ENCODE data around the gene NPIPB8.

NPIPB8 gene

DNA sequence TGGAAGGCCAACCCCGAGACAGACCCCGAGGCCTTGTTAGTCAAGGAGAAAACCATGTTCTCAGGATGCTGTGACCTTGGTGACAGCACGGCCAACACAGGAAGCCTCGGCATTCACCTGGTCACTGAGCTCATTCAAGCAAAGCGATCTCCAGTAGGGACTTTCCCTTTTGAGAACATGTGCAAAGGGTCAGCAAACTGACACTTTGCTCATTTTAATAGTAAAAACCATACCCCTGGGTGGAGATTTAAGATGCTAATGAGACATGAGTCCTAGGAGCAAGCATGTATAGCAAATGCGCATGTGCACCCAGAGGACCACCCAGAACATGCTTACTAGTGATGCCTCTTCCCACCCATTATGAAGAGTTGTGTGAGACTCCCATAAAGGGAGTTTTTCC lies 35.3 kb upstream of the NPIPB8 start:
- no peak overlapping the region for H3K27ac ChIP-seq
- no peak overlapping the region for H3K9ac ChIP-seq
- H3K4me2 ChIP-seq = no peak overlapping the region
- H3K79me2 ChIP-seq (ENCODE audit: insufficient read depth, low read depth) = no peaks in the 10 kb centered on the region
- TF ChIP-seq, protein P1, sequence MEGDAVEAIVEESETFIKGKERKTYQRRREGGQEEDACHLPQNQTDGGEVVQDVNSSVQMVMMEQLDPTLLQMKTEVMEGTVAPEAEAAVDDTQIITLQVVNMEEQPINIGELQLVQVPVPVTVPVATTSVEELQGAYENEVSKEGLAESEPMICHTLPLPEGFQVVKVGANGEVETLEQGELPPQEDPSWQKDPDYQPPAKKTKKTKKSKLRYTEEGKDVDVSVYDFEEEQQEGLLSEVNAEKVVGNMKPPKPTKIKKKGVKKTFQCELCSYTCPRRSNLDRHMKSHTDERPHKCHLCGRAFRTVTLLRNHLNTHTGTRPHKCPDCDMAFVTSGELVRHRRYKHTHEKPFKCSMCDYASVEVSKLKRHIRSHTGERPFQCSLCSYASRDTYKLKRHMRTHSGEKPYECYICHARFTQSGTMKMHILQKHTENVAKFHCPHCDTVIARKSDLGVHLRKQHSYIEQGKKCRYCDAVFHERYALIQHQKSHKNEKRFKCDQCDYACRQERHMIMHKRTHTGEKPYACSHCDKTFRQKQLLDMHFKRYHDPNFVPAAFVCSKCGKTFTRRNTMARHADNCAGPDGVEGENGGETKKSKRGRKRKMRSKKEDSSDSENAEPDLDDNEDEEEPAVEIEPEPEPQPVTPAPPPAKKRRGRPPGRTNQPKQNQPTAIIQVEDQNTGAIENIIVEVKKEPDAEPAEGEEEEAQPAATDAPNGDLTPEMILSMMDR (conservative IDR thresholded peaks at IDR 0.05; ENCODE audit: low read depth, low read length) = no peak
- H3K27me3 ChIP-seq (ENCODE audit: insufficient read depth, low read depth) = no peaks in the 10 kb centered on the region
- H4K20me1 ChIP-seq (ENCODE audit: insufficient read depth) = no peaks in the 10 kb centered on the region
- no peak overlapping the region for H3K4me3 ChIP-seq (IDR thresholded peaks at IDR 0.05; ENCODE audit: insufficient read depth, low read depth, low read length)
- H3K36me3 ChIP-seq (ENCODE audit: insufficient read depth) = no peaks in the 10 kb centered on the region
- no peak overlapping the region for H2AFZ ChIP-seq (ENCODE audit: low read depth)
- peaks cover 8% of the 10 kb centered on the region for H3K4me1 ChIP-seq (ENCODE audit: low read depth, poor library complexity, severe bottlenecking)

- H3K79me2 ChIP-seq (ENCODE audit: insufficient read depth, low read depth) = no peaks in the 10 kb centered on the region
- H3K9ac ChIP-seq = no peak overlapping the region
- no peaks in the 10 kb centered on the region for H3K27me3 ChIP-seq (ENCODE audit: insufficient read depth, low read depth)
- no peak overlapping the region for H3K4me2 ChIP-seq
- H4K20me1 ChIP-seq (ENCODE audit: insufficient read depth) = no peaks in the 10 kb centered on the region
- no peak overlapping the region for H2AFZ ChIP-seq (ENCODE audit: low read depth)
- no peaks in the 10 kb centered on the region for H3K36me3 ChIP-seq (ENCODE audit: insufficient read depth)
- no peaks in the 10 kb centered on the region for H3K4me1 ChIP-seq (ENCODE audit: low read depth, poor library complexity, severe bottlenecking)
- no peak overlapping the region for H3K27ac ChIP-seq
- no peak overlapping the region for H3K4me3 ChIP-seq (IDR thresholded peaks at IDR 0.05; ENCODE audit: insufficient read depth, low read depth, low read length)
- TF ChIP-seq, protein P1 (conservative IDR thresholded peaks at IDR 0.05; ENCODE audit: low read depth, low read length) = no peak
Measured at GRCh38 chr16:28603381-28604185, 34.3 kb upstream of the NPIPB8 start.

DNA sequence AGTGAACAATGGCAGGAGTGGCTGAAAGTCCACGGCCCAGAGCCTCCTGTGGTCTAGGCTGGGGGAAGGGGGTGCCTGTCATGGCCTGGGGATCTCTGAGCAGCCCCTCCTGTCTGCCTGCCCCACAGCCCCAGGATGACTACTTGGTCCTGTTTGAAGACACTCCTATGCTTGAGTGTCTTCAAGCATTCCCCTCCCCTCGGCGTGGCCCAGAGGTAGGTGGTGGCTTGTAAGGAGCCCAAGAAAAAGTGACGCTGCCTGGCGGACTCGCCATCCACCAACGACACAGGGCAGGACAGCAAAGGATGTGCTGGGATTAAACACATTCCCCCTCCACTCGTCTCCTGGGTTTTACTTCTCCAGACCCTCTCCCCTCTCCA lies 33.7 kb upstream of the NPIPB8 start:
- H3K36me3 ChIP-seq (ENCODE audit: insufficient read depth) = no peaks in the 10 kb centered on the region
- TF ChIP-seq, protein P1 (conservative IDR thresholded peaks at IDR 0.05; ENCODE audit: low read depth, low read length) = no peak
- no peak overlapping the region for H3K9ac ChIP-seq
- no peak overlapping the region for H2AFZ ChIP-seq (ENCODE audit: low read depth)
- H3K4me3 ChIP-seq (IDR thresholded peaks at IDR 0.05; ENCODE audit: insufficient read depth, low read depth, low read length) = no peak overlapping the region
- no peak overlapping the region for H3K4me2 ChIP-seq
- H3K79me2 ChIP-seq (ENCODE audit: insufficient read depth, low read depth) = no peaks in the 10 kb centered on the region
- no peak overlapping the region for H3K27ac ChIP-seq
- H3K4me1 ChIP-seq (ENCODE audit: low read depth, poor library complexity, severe bottlenecking) = no peaks in the 10 kb centered on the region
- H3K27me3 ChIP-seq (ENCODE audit: insufficient read depth, low read depth) = no peaks in the 10 kb centered on the region
- no peaks in the 10 kb centered on the region for H4K20me1 ChIP-seq (ENCODE audit: insufficient read depth)

GRCh38 chr16:28606291-28607115 lies 31.4 kb upstream of the NPIPB8 start:
- no peak overlapping the region for H3K9ac ChIP-seq

More at GRCh38 chr16:28606291-28607115, 31.4 kb upstream of the NPIPB8 start:
- Histone ChIP-seq H3K4me1 (ENCODE audit: low read depth, poor library complexity, severe bottlenecking) (no peaks in the 10 kb centered on the region), H2AFZ (ENCODE audit: low read depth) (no peak overlapping the region), H3K79me2 (ENCODE audit: insufficient read depth, low read depth) (no peaks in the 10 kb centered on the region), H3K4me2 (no peak overlapping the region), H3K36me3 (ENCODE audit: insufficient read depth) (no peaks in the 10 kb centered on the region), H3K4me3 (IDR thresholded peaks at IDR 0.05; ENCODE audit: insufficient read depth, low read depth, low read length) (no peak overlapping the region), H3K27me3 (ENCODE audit: insufficient read depth, low read depth) (no peaks in the 10 kb centered on the region), H3K27ac (no peak overlapping the region), H4K20me1 (ENCODE audit: insufficient read depth) (no peaks in the 10 kb centered on the region)
- TF ChIP-seq, protein P1 (conservative IDR thresholded peaks at IDR 0.05; ENCODE audit: low read depth, low read length) = no peak

Data from KMS-11 (cell line).